Keratinocyte (primary cell): ENCODE results near the gene MYLK4. TPM values are rescaled to one million over a fixed set of nuclear protein-coding genes. Genes with fewer than 3 reads are reported as not detected.

Experiments
- DNase-seq: peaks from one replicate; pipeline ENCODE4 v3.0.0-alpha.2; 2011; ENCODE audit warnings: low read depth, missing footprints, low spot score
- FAIRE-seq: peaks from 2 replicates; lab custom pipeline; 2011; peaks lifted over from hg19 to GRCh38; lab: Jason Lieb, UNC
- H2AFZ ChIP-seq: 2 replicates; pipeline ENCODE4 v1.6.0; 2012; ENCODE audit warnings: low read length, control low read depth, inconsistent platforms; ENCODE audit not compliant: control insufficient read depth
- H3K27ac ChIP-seq: 2 replicates; pipeline ENCODE4 v1.5.1; 2011; ENCODE audit warnings: low read length; ENCODE audit not compliant: control insufficient read depth, insufficient read depth
- H3K27me3 ChIP-seq: 3 replicates; pipeline ENCODE4 v1.6.0; 2011; ENCODE audit warnings: low read length; ENCODE audit not compliant: control insufficient read depth, insufficient read depth; ENCODE audit errors: extremely low read depth
- H3K36me3 ChIP-seq, 2 experiments: 2 replicates in 1 of 2; 3 replicates in 1 of 2; pipeline ENCODE4 v1.5.1; 2011; ENCODE audit warnings: low read length in 2 of 2, mild to moderate bottlenecking in 1 of 2; ENCODE audit not compliant: control insufficient read depth in 2 of 2, insufficient read depth in 2 of 2; ENCODE audit errors: extremely low read depth in 1 of 2
- H3K4me1 ChIP-seq: 3 replicates; pipeline ENCODE4 v1.5.1; 2011; ENCODE audit warnings: low read length; ENCODE audit not compliant: control insufficient read depth, insufficient read depth; ENCODE audit errors: extremely low read depth
- H3K4me2 ChIP-seq: 3 replicates; pipeline ENCODE4 v1.6.0; 2011; ENCODE audit warnings: low read depth, low read length; ENCODE audit not compliant: control insufficient read depth, insufficient read depth; ENCODE audit errors: extremely low read depth
- H3K4me3 ChIP-seq, 3 experiments: fragments of 200-600 bp in 1 of 3; sonication (generic) in 1 of 3; 2 replicates in 2 of 3; 3 replicates in 1 of 3; pipeline ENCODE4 v1.5.1; 2011 to 2016; ENCODE audit warnings: low read length in 3 of 3, mild to moderate bottlenecking in 3 of 3, control low read depth in 2 of 3, inconsistent platforms in 1 of 3, low read depth in 1 of 3, mixed read lengths in 1 of 3, mixed run types in 1 of 3, moderate library complexity in 1 of 3; ENCODE audit not compliant: control insufficient read depth in 2 of 3, insufficient read depth in 2 of 3; ENCODE audit errors: extremely low read depth in 1 of 3
- H3K79me2 ChIP-seq: 2 replicates; pipeline ENCODE4 v1.6.0; 2012; ENCODE audit warnings: low read length; ENCODE audit not compliant: control insufficient read depth, insufficient read depth
- H3K9ac ChIP-seq: 3 replicates; pipeline ENCODE4 v1.6.0; 2011; ENCODE audit warnings: low read length; ENCODE audit not compliant: control insufficient read depth, insufficient read depth; ENCODE audit errors: extremely low read depth
- H3K9me1 ChIP-seq: 3 replicates; pipeline ENCODE4 v1.6.0; 2011; ENCODE audit warnings: low read length; ENCODE audit not compliant: control insufficient read depth, insufficient read depth; ENCODE audit errors: extremely low read depth
- H3K9me3 ChIP-seq: 2 replicates; pipeline ENCODE4 v1.5.1; 2012; ENCODE audit warnings: low read depth, low read length; ENCODE audit not compliant: control insufficient read depth
- H4K20me1 ChIP-seq: 3 replicates; pipeline ENCODE4 v1.6.0; 2011; ENCODE audit warnings: low read length; ENCODE audit not compliant: control insufficient read depth, insufficient read depth; ENCODE audit errors: extremely low read depth
- EZH2 ChIP-seq: IDR thresholded peaks from one replicate; pipeline ENCODE4 v1.6.1; 2012; ENCODE audit warnings: inconsistent platforms, mild to moderate bottlenecking, low read length, moderate library complexity
- dilution Hi-C: fragments of 300-500 bp; cut with MboI; formaldehyde crosslinking; loops from one replicate; pipeline ENCODE4 v1.7.0; 2020; ENCODE audit warnings: low sequenced_read_pairs; ENCODE audit not compliant: extremely low pct_ligation_motif_present
- polyA plus RNA-seq, 5 experiments: library from polyadenylated mRNA; depleted of rRNA in 3 of 5; stranded (reverse) in 3 of 5; stranded (forward) in 1 of 5; unstranded in 1 of 5; fragments of >200 nt; gene quantifications; 1 replicate in 1 of 5; 2 replicates in 3 of 5; 3 replicates in 1 of 5; pipeline versions ENCODE4 v1.2.1 to v1.2.3, GENCODE V29; 2011 to 2012; ENCODE audit warnings: missing spikeins in 2 of 5, low read depth in 1 of 5, low replicate concordance in 1 of 5
- TF ChIP-seq, protein P1 (sequence below), 3 experiments: IDR thresholded peaks in 1 of 3; conservative IDR thresholded peaks in 1 of 3; optimal IDR thresholded peaks in 1 of 3; 2 replicates in 2 of 3; 3 replicates in 1 of 3; pipeline versions ENCODE3 to v1.5.1; 2011; ENCODE audit warnings: low read length in 3 of 3, mild to moderate bottlenecking in 3 of 3, moderate library complexity in 2 of 3, control low read depth in 1 of 3, inconsistent platforms in 1 of 3; ENCODE audit not compliant: insufficient read depth in 2 of 3; ENCODE audit errors: extremely low read depth in 1 of 3

The MYLK4 gene
- polyA plus RNA-seq, 1 donor (not counting 4 experiments of a cell fraction or from before 2014, with no cell fraction given), result 0.31 TPM

- peak; percentile 13 for FAIRE-seq
- DNase-seq, result peak; percentile 55
- Histone ChIP-seq H3K4me1 (peaks cover 25% of the 10 kb centered on the region), H3K4me3 (peak overlapping the region; percentile 24 to 37 (median 34)), H3K9me1 (no peaks in the 10 kb centered on the region), H2AFZ (peak overlapping the region; percentile 78), H3K27me3 (no peaks in the 10 kb centered on the region), H3K79me2 (no peaks in the 10 kb centered on the region), H3K9me3 (no peaks in the 10 kb centered on the region), H3K4me2 (peak overlapping the region; percentile 71), H3K27ac (peak overlapping the region; percentile 55), H4K20me1 (no peaks in the 10 kb centered on the region), H3K9ac (peak overlapping the region; percentile 60), H3K36me3 (no peaks in the 10 kb centered on the region)
- dilution Hi-C loops, result no loop called here
- TF ChIP-seq, protein P1, sequence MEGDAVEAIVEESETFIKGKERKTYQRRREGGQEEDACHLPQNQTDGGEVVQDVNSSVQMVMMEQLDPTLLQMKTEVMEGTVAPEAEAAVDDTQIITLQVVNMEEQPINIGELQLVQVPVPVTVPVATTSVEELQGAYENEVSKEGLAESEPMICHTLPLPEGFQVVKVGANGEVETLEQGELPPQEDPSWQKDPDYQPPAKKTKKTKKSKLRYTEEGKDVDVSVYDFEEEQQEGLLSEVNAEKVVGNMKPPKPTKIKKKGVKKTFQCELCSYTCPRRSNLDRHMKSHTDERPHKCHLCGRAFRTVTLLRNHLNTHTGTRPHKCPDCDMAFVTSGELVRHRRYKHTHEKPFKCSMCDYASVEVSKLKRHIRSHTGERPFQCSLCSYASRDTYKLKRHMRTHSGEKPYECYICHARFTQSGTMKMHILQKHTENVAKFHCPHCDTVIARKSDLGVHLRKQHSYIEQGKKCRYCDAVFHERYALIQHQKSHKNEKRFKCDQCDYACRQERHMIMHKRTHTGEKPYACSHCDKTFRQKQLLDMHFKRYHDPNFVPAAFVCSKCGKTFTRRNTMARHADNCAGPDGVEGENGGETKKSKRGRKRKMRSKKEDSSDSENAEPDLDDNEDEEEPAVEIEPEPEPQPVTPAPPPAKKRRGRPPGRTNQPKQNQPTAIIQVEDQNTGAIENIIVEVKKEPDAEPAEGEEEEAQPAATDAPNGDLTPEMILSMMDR (optimal IDR thresholded peaks at IDR 0.05 in 1 of 3, IDR thresholded peaks at IDR 0.05 in 1 of 3, conservative IDR thresholded peaks at IDR 0.05 in 1 of 3; ENCODE audit: extremely low read depth in 1 of 3, insufficient read depth in 2 of 3, low read length in 3 of 3), result peak; percentile 84 to 99 (median 99)
- TF ChIP-seq EZH2, result no peak
Measured at GRCh38 chr6:2634139-2634964, 116.4 kb downstream of the MYLK4 start.

DNA sequence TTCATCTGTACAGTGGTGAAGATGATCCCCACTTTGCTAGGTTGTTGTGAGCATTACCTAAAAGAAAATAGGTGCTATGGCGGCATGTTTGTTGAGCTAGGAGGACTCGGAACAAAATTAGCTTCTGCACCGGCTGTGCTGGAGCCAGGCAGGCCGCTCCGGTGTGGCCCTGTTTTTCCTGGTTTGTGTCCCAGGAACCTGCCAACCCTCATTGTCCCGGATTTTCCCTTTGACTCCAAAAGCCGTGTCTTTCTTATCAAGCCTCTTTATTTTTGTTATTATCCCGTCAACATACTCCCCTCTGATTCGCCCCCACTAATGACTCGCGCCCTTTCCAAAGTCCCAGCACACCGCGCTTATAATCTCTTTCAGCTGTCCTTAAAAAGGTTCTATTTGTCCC is 117.0 kb downstream of the MYLK4 start:
- Histone ChIP-seq H2AFZ (peak overlapping the region; percentile 78), H3K27ac (peak overlapping the region; percentile 55), H3K9ac (peak overlapping the region; percentile 60), H3K4me2 (peak overlapping the region; percentile 71), H3K36me3 (no peaks in the 10 kb centered on the region), H3K9me1 (no peaks in the 10 kb centered on the region), H3K4me1 (peaks cover 25% of the 10 kb centered on the region), H3K27me3 (no peaks in the 10 kb centered on the region), H4K20me1 (no peaks in the 10 kb centered on the region), H3K4me3 (peak overlapping the region; percentile 24 to 37 (median 34)), H3K9me3 (no peaks in the 10 kb centered on the region), H3K79me2 (no peaks in the 10 kb centered on the region)
- TF ChIP-seq, protein P1 (optimal IDR thresholded peaks at IDR 0.05 in 1 of 3, IDR thresholded peaks at IDR 0.05 in 1 of 3, conservative IDR thresholded peaks at IDR 0.05 in 1 of 3; ENCODE audit: extremely low read depth in 1 of 3, insufficient read depth in 2 of 3, low read length in 3 of 3), result no peak
- no peak for TF ChIP-seq EZH2
- DNase-seq (no peak), FAIRE-seq (no peak)
- dilution Hi-C loops, result no loop called here
